EL (cell line): ENCODE measurements around the gene RNASE4.

Experiments
- DNase-seq: peaks from one replicate; pipeline ENCODE4 v3.0.0-alpha.2; 2016

RNASE4 gene

GRCh38 chr14:20676072-20676471, 8.3 kb upstream of the RNASE4 start:
- DNase-seq: no peak

GRCh38 chr14:20679907-20680306, 4.5 kb upstream of the RNASE4 start:
- peak; percentile 52 for DNase-seq

DNA sequence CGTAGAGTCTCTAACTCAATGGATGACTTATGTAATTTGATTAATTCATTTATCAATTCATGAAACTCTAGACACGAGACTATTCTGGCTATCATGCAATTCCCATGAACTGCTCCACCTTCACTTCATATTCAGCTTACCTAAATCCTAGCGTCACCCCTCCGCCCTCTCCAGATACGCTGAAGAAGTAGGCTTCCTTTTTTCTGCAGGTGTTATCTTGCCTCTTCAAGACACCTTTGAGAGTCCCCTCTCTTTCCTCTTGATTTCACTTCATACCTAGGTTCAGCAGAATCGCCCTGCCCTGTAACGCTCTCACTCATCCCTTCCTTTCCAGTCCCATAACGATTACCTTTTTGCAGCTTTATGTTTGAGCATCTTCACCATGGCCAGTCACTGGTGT, 4.0 kb upstream of the RNASE4 start:
- no peak for DNase-seq

- DNase-seq: no peak
These were observed 3.5 kb upstream of the RNASE4 start for GRCh38 chr14:20680843-20681347.

DNA sequence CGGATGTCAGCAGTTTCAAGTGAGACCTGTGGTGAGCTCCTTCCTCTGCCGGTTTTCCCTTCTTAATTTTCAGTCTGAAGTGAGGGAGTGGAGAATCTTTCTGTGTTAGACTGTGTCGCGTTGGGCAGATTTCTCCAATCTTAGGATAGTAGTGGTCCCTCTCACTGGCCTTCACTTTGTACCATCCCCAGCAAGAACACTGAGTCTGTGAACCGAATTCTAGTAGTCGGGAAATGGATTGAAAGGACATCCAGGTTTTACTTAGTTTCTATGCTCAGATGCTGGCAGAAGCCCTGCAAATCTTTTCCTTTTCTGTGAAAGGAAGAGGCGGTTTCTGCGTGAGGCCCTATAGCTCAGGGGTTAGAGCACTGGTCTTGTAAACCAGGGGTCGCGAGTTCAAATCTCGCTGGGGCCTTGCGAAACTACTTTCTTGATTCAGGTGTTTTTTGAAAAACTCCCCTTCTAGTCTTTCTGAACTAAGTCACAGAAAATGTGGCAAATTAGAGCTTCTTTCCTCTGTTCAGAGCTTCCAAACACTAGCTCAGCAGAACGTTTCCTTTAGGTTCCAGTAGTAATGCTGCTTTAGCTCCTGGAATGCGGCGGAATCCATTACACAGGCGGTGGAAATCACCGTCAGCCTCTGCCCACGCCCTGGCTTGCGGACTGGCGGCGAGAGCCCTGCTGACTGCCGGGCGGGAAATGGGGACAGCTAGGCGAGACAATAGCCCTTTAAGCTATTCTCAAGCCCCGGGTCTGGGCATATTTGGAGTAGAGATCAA, 2.8 kb upstream of the RNASE4 start:
- peak; percentile 92 for DNase-seq

DNA sequence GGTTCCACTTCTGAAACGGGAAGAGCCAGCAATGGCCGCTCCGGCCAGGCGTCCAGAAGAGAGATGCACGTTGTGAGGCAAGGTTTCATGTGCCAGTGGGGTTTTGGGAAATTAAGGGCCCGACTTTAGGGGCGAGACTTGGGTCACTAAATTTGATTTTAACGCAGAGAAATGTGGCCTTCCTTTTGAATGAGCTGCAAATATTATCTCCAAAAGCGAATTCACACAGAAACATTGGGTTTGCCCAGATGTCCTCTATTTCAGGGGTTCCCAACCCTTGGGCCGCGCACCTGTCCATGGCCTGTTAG, 2.3 kb upstream of the RNASE4 start:
- DNase-seq: no peak

- peak; percentile 94 for DNase-seq
These were observed 1.8 kb upstream of the RNASE4 start for GRCh38 chr14:20682435-20683124.

GRCh38 chr14:20683125-20683890, 1.1 kb upstream of the RNASE4 start:
- DNase-seq: peak; percentile 94

DNA sequence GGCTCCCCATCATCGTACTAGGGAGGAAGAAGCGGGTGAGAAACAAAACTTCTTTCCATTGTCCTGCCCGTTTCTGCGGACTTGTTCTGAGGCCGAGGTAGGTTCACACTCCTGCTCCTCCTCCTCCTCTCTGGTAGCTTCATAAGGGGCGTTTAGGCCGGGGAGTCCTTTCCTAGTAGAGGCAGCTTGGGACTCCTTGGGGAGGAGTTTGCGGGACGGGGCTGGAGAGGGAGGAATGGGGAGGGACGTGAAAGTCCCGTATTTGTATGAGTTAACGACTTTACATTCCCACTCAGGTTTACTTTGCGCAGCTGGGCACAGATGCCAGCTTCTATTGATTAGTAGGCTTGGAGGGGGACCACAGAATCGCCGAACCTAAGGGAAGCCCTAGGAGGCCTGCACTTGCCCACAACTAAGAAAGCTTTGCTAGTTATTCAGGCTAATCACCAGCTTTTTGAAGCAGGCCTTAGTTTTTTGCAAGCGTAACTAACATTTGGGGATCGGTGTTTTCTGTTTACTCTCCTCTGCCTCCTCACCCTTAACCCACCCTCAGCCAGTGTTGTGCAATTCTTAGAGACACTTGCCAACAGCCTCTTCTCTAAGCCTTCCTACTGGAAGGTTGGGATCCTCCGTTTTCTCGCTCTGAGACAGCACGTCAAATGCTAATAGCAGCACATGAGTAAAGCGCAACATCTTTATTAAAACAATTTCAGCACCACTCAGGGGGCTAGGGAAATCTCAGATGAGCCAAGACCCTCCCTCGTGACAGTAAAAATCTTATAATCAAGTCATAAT, 499 bp downstream of the RNASE4 start:
- peak; percentile 64 for DNase-seq

- no peak for DNase-seq
These were observed 2.2 kb downstream of the RNASE4 start for GRCh38 chr14:20686386-20687143.

GRCh38 chr14:20687362-20688166, 3.2 kb downstream of the RNASE4 start:
- no peak for DNase-seq

GRCh38 chr14:20688167-20688839, 3.9 kb downstream of the RNASE4 start, which contains the start of gene ANG:
Gene ANG (plus strand): TSS chr14:20688764. CDS start chr14:20693565, 4,801 bp downstream.
- no peak for DNase-seq

- peak; percentile 65 for DNase-seq
These were observed 6.7 kb downstream of the RNASE4 start for GRCh38 chr14:20690848-20691640.

DNA sequence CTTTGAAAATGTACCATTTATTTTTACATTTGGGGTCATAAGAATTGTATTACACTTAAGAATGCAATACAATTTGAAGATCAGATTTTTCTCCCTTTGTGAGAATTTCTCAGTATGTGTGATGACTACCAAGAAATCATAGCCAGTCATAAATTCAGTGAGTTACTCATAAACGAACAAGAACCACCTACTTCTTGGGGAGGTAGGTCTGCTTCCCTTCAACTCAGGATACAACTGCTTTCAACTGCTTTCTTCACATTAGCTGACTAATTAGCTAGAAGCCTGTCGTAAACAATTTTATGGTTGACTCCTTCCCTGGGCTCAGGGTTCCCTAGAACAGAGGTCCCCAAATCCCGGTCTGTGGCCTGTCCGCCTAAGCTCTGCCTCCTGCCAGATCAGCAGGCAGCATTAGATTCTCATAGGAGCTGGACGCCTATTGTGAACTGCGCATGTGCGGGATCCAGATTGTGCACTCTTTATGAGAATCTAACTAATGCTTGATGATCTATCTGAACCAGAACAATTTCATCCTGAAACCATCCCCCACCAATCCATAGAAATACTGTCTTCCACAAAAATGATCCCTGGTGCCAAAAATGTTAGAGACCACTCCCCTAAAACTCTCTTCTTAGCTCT, 7.9 kb downstream of the RNASE4 start:
- no peak for DNase-seq

- no peak for DNase-seq
These were observed 12.4 kb downstream of the RNASE4 start for GRCh38 chr14:20696764-20697163.

- peak; percentile 64 for DNase-seq
These were observed 13.1 kb downstream of the RNASE4 start for GRCh38 chr14:20697273-20698017.

- DNase-seq: no peak
These were observed 13.6 kb downstream of the RNASE4 start for GRCh38 chr14:20698018-20698329.

DNA sequence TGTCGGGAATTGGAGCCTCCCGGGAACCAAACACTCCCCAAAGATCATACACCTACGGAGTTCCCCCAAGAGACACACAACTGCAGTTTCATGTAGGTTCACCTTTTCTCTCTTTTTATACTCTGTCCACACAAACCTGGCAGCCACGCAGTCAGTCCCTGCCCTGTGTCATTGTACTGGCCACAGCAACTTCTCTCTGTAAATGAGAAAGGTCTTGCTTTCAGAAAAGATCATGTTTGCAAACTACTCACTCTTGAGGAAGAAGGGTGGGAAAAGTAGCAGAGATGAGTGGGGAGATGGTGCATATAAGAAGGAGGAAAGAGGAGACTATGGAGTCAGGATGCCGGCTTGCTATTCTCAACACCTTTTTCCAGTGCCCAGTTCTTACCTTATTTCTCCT, 14.6 kb downstream of the RNASE4 start:
- no peak for DNase-seq

DNA sequence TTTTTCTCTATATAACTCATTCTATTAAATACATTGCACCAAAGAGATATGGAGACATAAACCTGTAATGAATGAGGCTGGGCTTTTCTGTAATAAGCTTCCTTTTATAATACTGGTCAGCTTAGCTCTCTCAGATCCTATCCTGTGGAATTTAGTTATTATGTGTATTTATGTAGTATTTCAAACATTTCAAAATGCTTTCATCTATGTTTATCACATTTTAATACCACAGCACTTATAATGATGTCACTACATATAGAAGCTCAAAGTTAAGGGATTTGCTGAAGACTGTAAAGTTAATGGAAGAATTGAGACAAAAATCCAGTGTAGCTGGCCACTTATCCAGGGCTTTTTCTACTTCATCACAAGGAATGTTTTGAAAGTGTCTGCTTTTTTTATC, 15.6 kb downstream of the RNASE4 start:
- no peak for DNase-seq
